Neural cell (in vitro differentiated cells): Measurements from ENCODE around the gene DLG5. TPM values are rescaled to one million over a fixed set of nuclear protein-coding genes. Genes with fewer than 3 reads are reported as not detected.

Experiments used
- H2AFZ ChIP-seq: fragments of 200-600, 300-800 bp; sonication (generic), shearing (Covaris generic); 2 replicates; pipeline ENCODE4 v1.6.0; 2014; ENCODE audit warnings: low read depth, mild to moderate bottlenecking, antibody characterized with exemption, low read length, moderate library complexity
- H3F3A ChIP-seq: fragments of 200-600 bp; shearing (Covaris generic); 2 replicates; pipeline ENCODE4 v1.6.1; 2016; ENCODE audit warnings: mild to moderate bottlenecking, moderate library complexity, mixed read lengths, antibody characterized with exemption, low read length; ENCODE audit not compliant: insufficient read depth, poor library complexity, severe bottlenecking
- H3K27ac ChIP-seq: fragments of 200-600, 300-800 bp; sonication (generic), shearing (Covaris generic); 2 replicates; pipeline ENCODE4 v1.5.1; 2014; ENCODE audit warnings: mild to moderate bottlenecking, low read length, moderate library complexity
- H3K27me3 ChIP-seq: fragments of 300-800, 200-600 bp; sonication (generic), shearing (Covaris generic); 2 replicates; pipeline ENCODE4 v1.6.0; 2014; ENCODE audit warnings: mild to moderate bottlenecking, low read depth, low read length, moderate library complexity; ENCODE audit not compliant: insufficient read depth
- H3K36me3 ChIP-seq: fragments of 300-800, 200-600 bp; sonication (generic), shearing (Covaris generic); 2 replicates; pipeline ENCODE4 v1.5.1; 2014; ENCODE audit warnings: mild to moderate bottlenecking, antibody characterized with exemption, low read length, moderate library complexity; ENCODE audit not compliant: insufficient read depth
- H3K4me2 ChIP-seq: fragments of 300-800, 200-600 bp; sonication (generic), shearing (Covaris generic); 2 replicates; pipeline ENCODE4 v1.6.0; 2014; ENCODE audit warnings: mild to moderate bottlenecking, low read length
- H3K4me3 ChIP-seq: fragments of 300-800, 200-600 bp; sonication (generic), shearing (Covaris generic); 2 replicates; pipeline ENCODE4 v1.5.1; 2014; ENCODE audit warnings: mild to moderate bottlenecking, low read length, moderate library complexity
- H3K79me2 ChIP-seq: fragments of 200-600 bp; shearing (Covaris generic); replicated peaks from 2 replicates; pipeline ENCODE4 v1.6.0; 2014; ENCODE audit warnings: mild to moderate bottlenecking, low read length, moderate library complexity; ENCODE audit not compliant: insufficient read depth
- H3K9ac ChIP-seq: fragments of 300-800, 200-600 bp; sonication (generic), shearing (Covaris generic); 2 replicates; pipeline ENCODE4 v1.6.1; 2016; ENCODE audit warnings: mild to moderate bottlenecking, low read length, mixed read lengths
- H3K9me2 ChIP-seq: fragments of 200-600 bp; shearing (Covaris generic); 2 replicates; pipeline ENCODE4 v1.6.1; 2016; ENCODE audit warnings: mild to moderate bottlenecking, low read length, mixed read lengths; ENCODE audit not compliant: insufficient read depth
- H3K9me3 ChIP-seq: fragments of 200-600, 300-800 bp; sonication (generic), shearing (Covaris generic); 2 replicates; pipeline ENCODE4 v1.6.1; 2016; ENCODE audit warnings: mild to moderate bottlenecking, mixed run types, low read length, moderate library complexity, mixed read lengths
- H4K20me1 ChIP-seq: fragments of 200-600 bp; shearing (Covaris generic); 2 replicates; pipeline ENCODE4 v1.6.1; 2016; ENCODE audit warnings: mild to moderate bottlenecking, mixed run types; ENCODE audit not compliant: insufficient read depth
- EP300 ChIP-seq: fragments of 450-650 bp; conservative IDR thresholded peaks from 2 replicates; pipeline ENCODE4 v1.6.1; 2014; ENCODE audit warnings: antibody characterized with exemption, mild to moderate bottlenecking, moderate library complexity; ENCODE audit not compliant: poor library complexity, severe bottlenecking
- EZH2 ChIP-seq: fragments of 200-600, 300-800 bp; shearing (Covaris generic), sonication (generic); IDR thresholded peaks from 2 replicates; pipeline ENCODE4 v1.6.1; 2014; ENCODE audit warnings: antibody characterized with exemption, low read length, borderline replicate concordance, mild to moderate bottlenecking; ENCODE audit not compliant: insufficient read depth, poor library complexity, severe bottlenecking
- MXI1 ChIP-seq: fragments of 450-650 bp; conservative IDR thresholded peaks from 2 replicates; pipeline ENCODE4 v1.6.1; 2014; ENCODE audit warnings: antibody characterized with exemption, mild to moderate bottlenecking; ENCODE audit not compliant: poor library complexity, severe bottlenecking
- POLR2AphosphoS5 ChIP-seq: IDR thresholded peaks from 2 replicates; pipeline ENCODE4 v1.6.1; 2012
- RAD21 ChIP-seq: fragments of 450-650 bp; conservative IDR thresholded peaks from 2 replicates; pipeline ENCODE4 v1.6.1; 2014; ENCODE audit warnings: antibody characterized with exemption, mild to moderate bottlenecking, moderate library complexity
- SMC3 ChIP-seq: fragments of 450-650 bp; conservative IDR thresholded peaks from 2 replicates; pipeline ENCODE4 v1.6.1; 2014; ENCODE audit warnings: antibody characterized with exemption, mild to moderate bottlenecking, moderate library complexity; ENCODE audit not compliant: poor library complexity
- TAF1 ChIP-seq: IDR thresholded peaks from 2 replicates; pipeline ENCODE4 v1.6.1; 2012; ENCODE audit warnings: low read depth
- polyA plus RNA-seq: library from polyadenylated mRNA; depleted of rRNA; stranded (reverse); fragments of >200 nt; gene quantifications from 2 replicates; pipeline ENCODE4 v1.2.3, GENCODE V29; 2014
- TF ChIP-seq, protein P1 (sequence below): IDR thresholded peaks from 2 replicates; pipeline ENCODE4 v1.6.1; 2012; ENCODE audit warnings: borderline replicate concordance
- TF ChIP-seq, protein P2 (sequence below): fragments of 450-650 bp; IDR thresholded peaks from 2 replicates; pipeline ENCODE4 v1.5.1; 2014; ENCODE audit warnings: antibody characterized with exemption, mild to moderate bottlenecking, moderate library complexity; ENCODE audit not compliant: poor library complexity, severe bottlenecking

Gene DLG5
- polyA plus RNA-seq, 1 donor from 2014 or later: 72.9 TPM

DNA sequence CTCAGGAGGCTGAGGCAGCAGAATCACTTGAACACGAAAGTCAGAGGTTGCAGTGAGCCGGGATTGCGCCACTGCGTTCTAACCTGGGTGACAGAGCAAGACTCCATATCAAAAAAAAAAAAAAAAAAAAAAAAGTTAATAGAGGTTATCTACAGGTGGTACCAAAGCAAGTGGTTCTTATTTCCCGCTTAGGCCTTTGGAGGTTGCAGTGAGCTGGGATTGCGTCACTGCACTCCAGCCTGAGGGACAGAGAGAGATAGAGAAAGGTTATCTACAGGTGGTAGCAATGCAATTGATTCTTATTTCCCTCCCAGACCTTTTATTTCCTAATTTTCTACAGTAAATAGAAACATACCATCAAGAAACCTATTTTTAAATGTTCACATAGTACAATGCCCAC is 98.2 kb downstream of the DLG5 start:
- TF ChIP-seq POLR2AphosphoS5: no peak
- TF ChIP-seq RAD21: no peak
- no peak for TF ChIP-seq TAF1
- no peak for TF ChIP-seq EP300
- TF ChIP-seq, protein P1, sequence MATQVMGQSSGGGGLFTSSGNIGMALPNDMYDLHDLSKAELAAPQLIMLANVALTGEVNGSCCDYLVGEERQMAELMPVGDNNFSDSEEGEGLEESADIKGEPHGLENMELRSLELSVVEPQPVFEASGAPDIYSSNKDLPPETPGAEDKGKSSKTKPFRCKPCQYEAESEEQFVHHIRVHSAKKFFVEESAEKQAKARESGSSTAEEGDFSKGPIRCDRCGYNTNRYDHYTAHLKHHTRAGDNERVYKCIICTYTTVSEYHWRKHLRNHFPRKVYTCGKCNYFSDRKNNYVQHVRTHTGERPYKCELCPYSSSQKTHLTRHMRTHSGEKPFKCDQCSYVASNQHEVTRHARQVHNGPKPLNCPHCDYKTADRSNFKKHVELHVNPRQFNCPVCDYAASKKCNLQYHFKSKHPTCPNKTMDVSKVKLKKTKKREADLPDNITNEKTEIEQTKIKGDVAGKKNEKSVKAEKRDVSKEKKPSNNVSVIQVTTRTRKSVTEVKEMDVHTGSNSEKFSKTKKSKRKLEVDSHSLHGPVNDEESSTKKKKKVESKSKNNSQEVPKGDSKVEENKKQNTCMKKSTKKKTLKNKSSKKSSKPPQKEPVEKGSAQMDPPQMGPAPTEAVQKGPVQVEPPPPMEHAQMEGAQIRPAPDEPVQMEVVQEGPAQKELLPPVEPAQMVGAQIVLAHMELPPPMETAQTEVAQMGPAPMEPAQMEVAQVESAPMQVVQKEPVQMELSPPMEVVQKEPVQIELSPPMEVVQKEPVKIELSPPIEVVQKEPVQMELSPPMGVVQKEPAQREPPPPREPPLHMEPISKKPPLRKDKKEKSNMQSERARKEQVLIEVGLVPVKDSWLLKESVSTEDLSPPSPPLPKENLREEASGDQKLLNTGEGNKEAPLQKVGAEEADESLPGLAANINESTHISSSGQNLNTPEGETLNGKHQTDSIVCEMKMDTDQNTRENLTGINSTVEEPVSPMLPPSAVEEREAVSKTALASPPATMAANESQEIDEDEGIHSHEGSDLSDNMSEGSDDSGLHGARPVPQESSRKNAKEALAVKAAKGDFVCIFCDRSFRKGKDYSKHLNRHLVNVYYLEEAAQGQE: no peak
- TF ChIP-seq SMC3: no peak
- TF ChIP-seq MXI1: no peak

DNA sequence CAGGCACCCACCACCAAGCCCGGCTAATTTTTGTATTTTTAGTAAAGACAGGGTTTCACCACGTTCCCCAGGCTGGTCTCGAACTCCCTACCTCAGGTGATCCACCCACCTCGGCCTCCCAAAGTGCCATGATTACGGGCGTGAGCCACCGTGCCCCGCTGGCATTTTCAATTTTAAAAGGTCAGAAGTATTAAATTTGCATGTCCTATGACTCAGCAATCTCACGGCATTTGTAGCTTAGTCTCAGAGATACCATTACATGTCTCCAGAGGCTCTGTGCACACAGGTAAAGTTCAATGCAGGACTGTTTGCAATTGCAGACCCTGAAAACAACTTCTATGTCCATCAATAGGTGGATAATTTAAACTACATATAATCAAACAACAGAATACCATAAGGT is 99.2 kb downstream of the DLG5 start:
- H4K20me1 ChIP-seq: no peaks in the 10 kb centered on the region
- H3K9me2 ChIP-seq: no peaks in the 10 kb centered on the region
- H3K4me3 ChIP-seq: no peak overlapping the region
- H3K27me3 ChIP-seq: no peaks in the 10 kb centered on the region
- peaks cover 4% of the 10 kb centered on the region for H3K36me3 ChIP-seq
- H3F3A ChIP-seq: no peaks in the 10 kb centered on the region
- no peaks in the 10 kb centered on the region for H3K9me3 ChIP-seq
- no peaks in the 10 kb centered on the region for H3K79me2 ChIP-seq
- no peak overlapping the region for H3K4me2 ChIP-seq
- no peak overlapping the region for H2AFZ ChIP-seq
- no peak overlapping the region for H3K9ac ChIP-seq
- H3K27ac ChIP-seq: no peak overlapping the region
- TF ChIP-seq, protein P1: no peak
- TF ChIP-seq EZH2 (no peak), SMC3 (no peak), RAD21 (no peak), EP300 (no peak), MXI1 (no peak), POLR2AphosphoS5 (no peak), TAF1 (no peak)
- TF ChIP-seq, protein P2, sequence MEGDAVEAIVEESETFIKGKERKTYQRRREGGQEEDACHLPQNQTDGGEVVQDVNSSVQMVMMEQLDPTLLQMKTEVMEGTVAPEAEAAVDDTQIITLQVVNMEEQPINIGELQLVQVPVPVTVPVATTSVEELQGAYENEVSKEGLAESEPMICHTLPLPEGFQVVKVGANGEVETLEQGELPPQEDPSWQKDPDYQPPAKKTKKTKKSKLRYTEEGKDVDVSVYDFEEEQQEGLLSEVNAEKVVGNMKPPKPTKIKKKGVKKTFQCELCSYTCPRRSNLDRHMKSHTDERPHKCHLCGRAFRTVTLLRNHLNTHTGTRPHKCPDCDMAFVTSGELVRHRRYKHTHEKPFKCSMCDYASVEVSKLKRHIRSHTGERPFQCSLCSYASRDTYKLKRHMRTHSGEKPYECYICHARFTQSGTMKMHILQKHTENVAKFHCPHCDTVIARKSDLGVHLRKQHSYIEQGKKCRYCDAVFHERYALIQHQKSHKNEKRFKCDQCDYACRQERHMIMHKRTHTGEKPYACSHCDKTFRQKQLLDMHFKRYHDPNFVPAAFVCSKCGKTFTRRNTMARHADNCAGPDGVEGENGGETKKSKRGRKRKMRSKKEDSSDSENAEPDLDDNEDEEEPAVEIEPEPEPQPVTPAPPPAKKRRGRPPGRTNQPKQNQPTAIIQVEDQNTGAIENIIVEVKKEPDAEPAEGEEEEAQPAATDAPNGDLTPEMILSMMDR: no peak

More for the DNA sequence above, 98.2 kb downstream of the DLG5 start:
- Histone ChIP-seq H4K20me1 (no peaks in the 10 kb centered on the region), H2AFZ (no peak overlapping the region), H3K9me2 (no peaks in the 10 kb centered on the region), H3K36me3 (peaks cover 4% of the 10 kb centered on the region), H3F3A (no peaks in the 10 kb centered on the region), H3K79me2 (no peaks in the 10 kb centered on the region), H3K4me2 (no peak overlapping the region), H3K9ac (no peak overlapping the region), H3K4me3 (no peak overlapping the region), H3K9me3 (no peaks in the 10 kb centered on the region), H3K27ac (no peak overlapping the region), H3K27me3 (no peaks in the 10 kb centered on the region)
